ENCODE data around the gene ASIC2. TPM values are rescaled to one million over a fixed set of nuclear protein-coding genes. Genes with fewer than 3 reads are reported as not detected.

Gene ASIC2
- total RNA-seq, 2 donors from 2014 or later: 3.0 to 3.3 TPM

DNA sequence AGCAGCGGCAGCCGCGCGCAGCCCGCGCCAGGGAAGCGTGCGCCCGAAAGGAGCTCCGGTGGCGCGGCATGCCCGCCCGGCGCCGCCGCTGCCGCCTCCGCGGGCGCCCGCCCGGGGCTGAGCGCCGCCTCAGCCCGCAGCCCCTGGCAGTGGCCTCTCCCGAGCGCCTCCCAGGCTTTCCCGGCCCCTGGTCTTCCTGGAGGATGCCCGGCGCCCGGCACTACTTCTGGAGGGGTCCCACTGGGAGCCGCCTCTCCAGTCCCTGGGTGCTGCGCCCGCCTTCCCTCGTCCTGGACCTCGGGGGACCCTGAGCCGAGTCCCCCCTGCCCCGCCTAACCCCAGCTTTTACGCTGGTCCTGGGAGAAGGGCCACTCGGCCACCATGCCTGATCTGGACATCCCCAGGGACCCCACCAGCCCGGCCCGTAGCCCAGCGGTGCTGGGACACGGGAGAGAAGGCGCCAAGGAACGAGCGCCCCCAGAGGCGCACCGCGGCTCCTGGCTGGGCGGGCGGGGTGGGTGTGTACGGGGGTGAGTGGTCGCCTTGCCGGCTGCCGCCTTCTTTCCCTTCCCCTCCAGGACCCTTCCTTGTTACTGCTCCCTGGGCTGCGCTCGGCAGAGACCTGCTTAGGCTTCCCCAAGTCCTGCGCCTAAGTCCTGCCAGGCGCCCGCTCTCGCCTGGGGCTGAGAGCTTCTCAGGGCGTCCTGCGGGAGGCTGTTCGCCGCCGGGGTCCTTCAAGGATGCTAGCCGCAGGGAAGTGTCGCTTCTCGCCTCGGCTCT is 704 bp downstream of the ASIC2 start:
- TF ChIP-seq CTCF (conservative IDR thresholded peaks at IDR 0.05): peak; percentile 76
- H3K27me3 Mint-ChIP-seq (ENCODE audit: insufficient read depth): peaks cover 89% of the 10 kb centered on the region
- Histone ChIP-seq H3K36me3 (ENCODE audit: control insufficient read depth, insufficient read depth, low read length) (no peaks in the 10 kb centered on the region), H3K4me1 (ENCODE audit: control insufficient read depth, insufficient read depth, low read length) (no peaks in the 10 kb centered on the region), H3K27me3 (ENCODE audit: control insufficient read depth, insufficient read depth, low read length, poor library complexity, severe bottlenecking) (peaks cover 91% of the 10 kb centered on the region), H3K9me3 (ENCODE audit: control insufficient read depth, low read length) (no peaks in the 10 kb centered on the region), H3K27ac (ENCODE audit: low read depth, low read length) (no peak overlapping the region), H3K9ac (ENCODE audit: extremely low read depth, low read length, poor library complexity, severe bottlenecking) (no peak overlapping the region), H3K4me3 (ENCODE audit: low read length) (peak overlapping the region; percentile 73)
- no peaks in the 10 kb centered on the region for H3K36me3 Mint-ChIP-seq (ENCODE audit: low read depth)
- peaks cover 8% of the 10 kb centered on the region for H3K4me1 Mint-ChIP-seq
- no peak overlapping the region for H3K27ac Mint-ChIP-seq
- 0% methylated on average over 6 to 72 of the region's 72 CpGs for WGBS, 2 experiments (ENCODE audit: insufficient coverage in 1 of 2, insufficient read length in 1 of 2)
- peak; percentile 93 for DNase-seq
- H3K9me3 Mint-ChIP-seq: no peaks in the 10 kb centered on the region
- peak overlapping the region; percentile 45 for H3K4me3 Mint-ChIP-seq

DNA sequence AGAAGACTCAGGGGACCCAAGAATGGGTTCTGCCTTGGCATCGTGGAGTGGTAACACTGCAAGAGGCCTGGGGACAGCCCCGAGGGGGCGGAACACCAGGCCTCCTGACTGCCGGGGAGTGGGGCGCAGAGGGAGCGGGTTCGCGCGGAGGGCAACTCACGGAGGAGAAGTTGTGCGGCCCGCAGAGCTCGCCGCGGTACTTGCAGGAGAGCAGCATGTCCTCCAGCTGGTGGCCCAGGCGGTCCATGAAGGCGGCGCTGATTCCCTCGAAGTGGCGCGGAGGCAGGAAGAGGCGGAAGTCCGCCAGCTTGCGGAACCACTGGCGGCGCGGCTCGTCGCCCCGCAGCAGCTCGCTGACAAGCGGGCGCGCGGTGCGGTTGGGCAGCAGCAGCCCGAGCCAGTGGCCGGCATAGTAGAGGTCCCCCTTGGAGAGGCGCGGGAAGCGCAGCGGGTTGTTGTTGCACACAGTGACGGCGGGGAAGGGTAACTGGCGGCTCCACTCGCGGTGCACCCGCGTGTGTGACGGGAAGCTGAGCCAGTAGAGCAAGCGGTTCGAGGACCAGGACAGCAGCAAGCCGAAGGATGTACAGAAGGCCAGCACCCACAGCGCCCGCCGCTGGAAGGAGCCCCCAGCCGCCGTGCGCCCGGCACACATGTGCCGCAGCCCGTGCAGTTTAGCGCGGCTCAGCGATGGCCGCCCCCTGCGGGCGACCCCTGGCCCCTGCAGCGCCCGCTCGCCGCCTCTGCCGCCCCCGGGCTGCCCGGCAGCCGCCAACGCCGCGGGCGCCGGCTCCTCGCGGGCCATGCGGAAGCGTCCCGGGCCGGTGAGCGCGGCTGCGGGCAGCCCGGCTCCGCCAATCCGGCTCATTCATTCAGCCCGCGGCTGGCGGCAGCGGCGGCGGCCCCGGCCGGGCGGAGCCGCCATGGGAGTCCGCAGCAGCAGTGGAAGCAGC is 1.6 kb downstream of the ASIC2 start:
- Histone ChIP-seq H3K9me3 (ENCODE audit: control insufficient read depth, low read length) (no peaks in the 10 kb centered on the region), H3K27ac (ENCODE audit: low read depth, low read length) (no peak overlapping the region), H3K36me3 (ENCODE audit: control insufficient read depth, insufficient read depth, low read length) (no peaks in the 10 kb centered on the region), H3K27me3 (ENCODE audit: control insufficient read depth, insufficient read depth, low read length, poor library complexity, severe bottlenecking) (peaks cover 88% of the 10 kb centered on the region), H3K4me3 (ENCODE audit: low read length) (peak overlapping the region; percentile 76), H3K4me1 (ENCODE audit: control insufficient read depth, insufficient read depth, low read length) (no peaks in the 10 kb centered on the region), H3K9ac (ENCODE audit: extremely low read depth, low read length, poor library complexity, severe bottlenecking) (no peak overlapping the region)
- 1 to 3% methylated on average over 38 to 104 of the region's 104 CpGs for WGBS, 2 experiments (ENCODE audit: insufficient coverage in 1 of 2, insufficient read length in 1 of 2)
- H3K4me3 Mint-ChIP-seq: peak overlapping the region; percentile 70
- H3K9me3 Mint-ChIP-seq: no peaks in the 10 kb centered on the region
- TF ChIP-seq CTCF (conservative IDR thresholded peaks at IDR 0.05): peak; percentile 55
- H3K27ac Mint-ChIP-seq: no peak overlapping the region
- H3K27me3 Mint-ChIP-seq (ENCODE audit: insufficient read depth): peaks cover 83% of the 10 kb centered on the region
- H3K4me1 Mint-ChIP-seq: peaks cover 8% of the 10 kb centered on the region
- peak; percentile 91 for DNase-seq
- no peaks in the 10 kb centered on the region for H3K36me3 Mint-ChIP-seq (ENCODE audit: low read depth)

DNA sequence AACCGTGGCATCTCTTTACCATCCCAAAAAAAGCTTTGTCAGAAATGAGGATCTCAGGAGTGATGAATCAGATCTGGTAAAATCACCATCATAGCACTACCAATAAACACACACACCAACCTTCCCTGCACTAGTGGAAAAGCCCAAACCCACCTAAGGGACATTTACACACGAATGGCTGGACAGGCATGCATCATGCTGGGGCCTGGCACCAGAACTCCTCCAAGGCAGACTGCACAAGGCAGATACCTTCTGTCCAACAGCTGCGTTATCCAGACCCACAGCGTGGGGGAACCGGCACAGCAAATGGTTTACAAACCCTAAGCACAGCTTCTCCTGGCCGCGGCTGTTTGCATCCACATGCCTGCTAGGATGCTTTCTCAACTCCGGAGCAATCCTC is 2.8 kb downstream of the ASIC2 start:
- Histone ChIP-seq H3K4me3 (ENCODE audit: low read length) (no peak overlapping the region), H3K27me3 (ENCODE audit: control insufficient read depth, insufficient read depth, low read length, poor library complexity, severe bottlenecking) (peaks cover 77% of the 10 kb centered on the region), H3K9ac (ENCODE audit: extremely low read depth, low read length, poor library complexity, severe bottlenecking) (no peak overlapping the region), H3K4me1 (ENCODE audit: control insufficient read depth, insufficient read depth, low read length) (no peaks in the 10 kb centered on the region), H3K27ac (ENCODE audit: low read depth, low read length) (no peak overlapping the region), H3K36me3 (ENCODE audit: control insufficient read depth, insufficient read depth, low read length) (no peaks in the 10 kb centered on the region), H3K9me3 (ENCODE audit: control insufficient read depth, low read length) (no peaks in the 10 kb centered on the region)
- Mint-ChIP-seq H3K27me3 (ENCODE audit: insufficient read depth) (peaks cover 75% of the 10 kb centered on the region), H3K4me1 (peaks cover 8% of the 10 kb centered on the region), H3K36me3 (ENCODE audit: low read depth) (no peaks in the 10 kb centered on the region), H3K9me3 (no peaks in the 10 kb centered on the region), H3K4me3 (no peak overlapping the region), H3K27ac (no peak overlapping the region)
- TF ChIP-seq CTCF (conservative IDR thresholded peaks at IDR 0.05): no peak
- 89 to 92% methylated on average over 4 to 8 of the region's 8 CpGs for WGBS, 2 experiments (ENCODE audit: insufficient coverage in 1 of 2, insufficient read length in 1 of 2)
- no peak for DNase-seq

All from endodermal cell (in vitro differentiated cells).